Activated CD4-positive, CD25-positive, alpha-beta regulatory T cell treated with anti-CD3 and anti-CD28 coated beads, Interleukin-2, amount 50 U/mL, for 16 hours (primary cell): ENCODE data around the gene CFLAR.
"Not testable (repeated sequence)": the region's sequence is repeated elsewhere in the genome, so short reads cannot be mapped to it uniquely, and the experiment has no call there.

Source experiments
- DNase-seq: peaks from one replicate; pipeline ENCODE4 v3.0.0-alpha.2; 2020; ENCODE audit warnings: low read depth, low spot score

Gene CFLAR

GRCh38 chr2:201118961-201119854 is 3.2 kb downstream of the CFLAR start:
- DNase-seq: no peak

GRCh38 chr2:201122276-201122675 is 6.3 kb downstream of the CFLAR start:
- no peak for DNase-seq

GRCh38 chr2:201126308-201127151 is 10.6 kb downstream of the CFLAR start:
- DNase-seq: no peak

- DNase-seq: no peak
Measured at GRCh38 chr2:201127152-201127511, 11.2 kb downstream of the CFLAR start.

- DNase-seq: no peak
Measured at GRCh38 chr2:201127570-201127969, 11.6 kb downstream of the CFLAR start.

- no peak for DNase-seq
Measured at GRCh38 chr2:201128033-201128432, 12.1 kb downstream of the CFLAR start.

- no peak for DNase-seq
Measured at GRCh38 chr2:201128933-201129505, 13.1 kb downstream of the CFLAR start.

GRCh38 chr2:201130524-201131186 is 14.7 kb downstream of the CFLAR start:
- no peak for DNase-seq

- no peak for DNase-seq
Measured at GRCh38 chr2:201132518-201132917, 16.6 kb downstream of the CFLAR start.

- DNase-seq: no peak
Measured at GRCh38 chr2:201135386-201135785, 19.4 kb downstream of the CFLAR start.

GRCh38 chr2:201136889-201137321 is 20.9 kb downstream of the CFLAR start:
- no peak for DNase-seq

- no peak for DNase-seq
Measured at GRCh38 chr2:201137505-201138400, 21.8 kb downstream of the CFLAR start.

- no peak for DNase-seq
Measured at GRCh38 chr2:201138401-201138970, 22.5 kb downstream of the CFLAR start.

GRCh38 chr2:201138986-201139781 is 23.2 kb downstream of the CFLAR start:
- DNase-seq: not testable (repeated sequence)

- DNase-seq: no peak
Measured at GRCh38 chr2:201139836-201140604, 24.1 kb downstream of the CFLAR start.

- no peak for DNase-seq
Measured at GRCh38 chr2:201144101-201145051, 28.4 kb downstream of the CFLAR start.

GRCh38 chr2:201148434-201148990 is 32.5 kb downstream of the CFLAR start:
- no peak for DNase-seq
